ENCODE measurements around the gene LIN7A.

LIN7A gene

GRCh38 chr12:80857311-80857710 lies 80.4 kb downstream of the LIN7A start:
- no peak for DNase-seq

- DNase-seq = no peak
Observed at GRCh38 chr12:80849337-80849736, 88.4 kb downstream of the LIN7A start.

GRCh38 chr12:80848858-80849257 lies 88.9 kb downstream of the LIN7A start:
- DNase-seq = no peak

GRCh38 chr12:80847575-80847974 lies 90.2 kb downstream of the LIN7A start:
- DNase-seq = no peak

GRCh38 chr12:80846952-80847351 lies 90.8 kb downstream of the LIN7A start:
- DNase-seq = no peak

- no peak for DNase-seq
Observed at GRCh38 chr12:80845639-80846038, 92.1 kb downstream of the LIN7A start.

GRCh38 chr12:80843969-80844368 lies 93.8 kb downstream of the LIN7A start:
- no peak for DNase-seq

- peak in 1 of 2 experiments; percentile 24 for DNase-seq
Observed at GRCh38 chr12:80838708-80839107, 99.0 kb downstream of the LIN7A start.

GRCh38 chr12:80838024-80838658 lies 99.6 kb downstream of the LIN7A start:
- peak in 1 of 2 experiments; percentile 14 for DNase-seq

- DNase-seq = peak in 1 of 2 experiments; percentile 14
Observed at GRCh38 chr12:80837342-80837978, 100.3 kb downstream of the LIN7A start.

GRCh38 chr12:80834724-80835123 lies 103.0 kb downstream of the LIN7A start:
- DNase-seq = no peak

- no peak for DNase-seq
Observed at GRCh38 chr12:80830533-80831088, 107.1 kb downstream of the LIN7A start.

- DNase-seq = no peak
Observed at GRCh38 chr12:80829767-80830166, 108.0 kb downstream of the LIN7A start.

GRCh38 chr12:80825506-80825905 lies 112.2 kb downstream of the LIN7A start:
- no peak for DNase-seq

- no peak for DNase-seq
Observed at GRCh38 chr12:80823393-80823792, 114.3 kb downstream of the LIN7A start.

- no peak for DNase-seq
Observed at GRCh38 chr12:80821513-80822000, 116.2 kb downstream of the LIN7A start.

- no peak for DNase-seq
Observed at GRCh38 chr12:80818878-80819277, 118.9 kb downstream of the LIN7A start.

- no peak for DNase-seq
Observed at GRCh38 chr12:80815351-80815750, 122.4 kb downstream of the LIN7A start.

GRCh38 chr12:80814453-80814852 lies 123.3 kb downstream of the LIN7A start:
- DNase-seq = no peak

- no peak for DNase-seq
Observed at GRCh38 chr12:80813820-80814219, 123.9 kb downstream of the LIN7A start.

GRCh38 chr12:80811957-80812708 lies 125.6 kb downstream of the LIN7A start:
- DNase-seq = no peak

- no peak for DNase-seq
Observed at GRCh38 chr12:80810874-80811273, 126.9 kb downstream of the LIN7A start.

- DNase-seq = no peak
Observed at GRCh38 chr12:80807640-80808288, 130.0 kb downstream of the LIN7A start.
